Right renal pelvis (tissue), 4 donors: ENCODE measurements around the gene B4GALT2. TPM values are rescaled to one million over a fixed set of nuclear protein-coding genes. Genes with fewer than 3 reads are reported as not detected.
A peak's percentile ranks its signal among the peaks of the same experiment; 100 is the strongest.

ENCODE experiments used
- DNase-seq, 4 donors: peaks; one replicate each; pipeline ENCODE4 v3.0.0-alpha.2; 2013; ENCODE audit warnings: low read depth in 4 of 4, low spot score in 3 of 4, missing footprints in 1 of 4
- polyA plus RNA-seq, 4 donors: library from polyadenylated mRNA; unstranded; fragments of 120-200 nt; gene quantifications; one replicate each; pipeline ENCODE4 v1.2.1, GENCODE V29; 2013; ENCODE audit not compliant: insufficient read length in 4 of 4

Gene B4GALT2
- polyA plus RNA-seq, 4 donors, result 38.8 to 48.7 (median 40.1) TPM

GRCh38 chr1:43969416-43969745, 9.6 kb upstream of the B4GALT2 start:
- no peak for DNase-seq

- DNase-seq, result peak; percentile 86 to 93 (median 91)
Observed at GRCh38 chr1:43969746-43970466, 9.1 kb upstream of the B4GALT2 start, which contains the start of gene DPH2. Gene DPH2 (plus strand): TSS chr1:43970010. CDS start chr1:43970176, 166 bp downstream.

DNA sequence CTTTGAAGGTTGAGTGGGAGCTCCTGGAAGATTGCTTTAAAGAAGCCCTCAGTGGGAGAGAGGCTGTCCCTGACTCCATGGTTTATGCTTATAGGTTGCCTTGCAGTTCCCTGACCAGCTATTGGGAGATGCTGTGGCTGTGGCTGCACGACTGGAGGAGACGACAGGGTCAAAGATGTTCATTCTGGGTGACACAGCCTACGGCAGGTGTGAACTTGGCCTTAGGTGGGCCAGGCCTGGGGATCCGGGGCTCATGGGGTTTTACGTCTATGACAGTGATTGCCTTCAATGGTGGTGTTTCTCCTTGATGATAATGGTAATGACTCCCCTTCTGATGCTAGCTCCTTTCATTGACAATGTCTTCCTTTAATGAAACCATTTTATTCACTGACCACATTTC, 8.5 kb upstream of the B4GALT2 start:
- no peak for DNase-seq

GRCh38 chr1:43970911-43971310, 8.1 kb upstream of the B4GALT2 start:
- DNase-seq, result no peak

- no peak for DNase-seq
Observed at GRCh38 chr1:43971336-43971980, 7.6 kb upstream of the B4GALT2 start.

DNA sequence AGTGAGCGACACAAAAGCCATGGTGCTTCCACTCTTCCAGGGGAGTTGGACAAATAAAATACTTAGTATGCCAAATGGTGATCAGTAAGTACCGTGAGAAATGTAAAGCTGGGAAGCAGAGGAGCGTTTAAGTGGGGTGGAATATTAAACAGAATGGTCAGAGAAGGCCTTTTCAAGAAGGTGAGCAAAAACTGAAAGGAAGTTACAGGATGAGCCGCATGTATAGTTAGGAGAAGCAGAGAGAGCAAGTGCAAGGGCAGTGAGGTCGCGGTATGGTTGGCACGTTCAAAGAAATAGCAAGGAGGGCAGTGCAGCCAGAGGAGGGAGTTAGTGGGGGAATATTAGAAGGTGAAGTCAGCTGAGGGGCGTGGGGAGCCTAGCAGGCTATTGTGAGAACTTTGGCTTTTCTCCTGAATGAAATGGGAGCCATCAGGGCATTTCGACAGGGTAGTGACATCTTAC, 5.0 kb upstream of the B4GALT2 start:
- DNase-seq, result no peak

DNA sequence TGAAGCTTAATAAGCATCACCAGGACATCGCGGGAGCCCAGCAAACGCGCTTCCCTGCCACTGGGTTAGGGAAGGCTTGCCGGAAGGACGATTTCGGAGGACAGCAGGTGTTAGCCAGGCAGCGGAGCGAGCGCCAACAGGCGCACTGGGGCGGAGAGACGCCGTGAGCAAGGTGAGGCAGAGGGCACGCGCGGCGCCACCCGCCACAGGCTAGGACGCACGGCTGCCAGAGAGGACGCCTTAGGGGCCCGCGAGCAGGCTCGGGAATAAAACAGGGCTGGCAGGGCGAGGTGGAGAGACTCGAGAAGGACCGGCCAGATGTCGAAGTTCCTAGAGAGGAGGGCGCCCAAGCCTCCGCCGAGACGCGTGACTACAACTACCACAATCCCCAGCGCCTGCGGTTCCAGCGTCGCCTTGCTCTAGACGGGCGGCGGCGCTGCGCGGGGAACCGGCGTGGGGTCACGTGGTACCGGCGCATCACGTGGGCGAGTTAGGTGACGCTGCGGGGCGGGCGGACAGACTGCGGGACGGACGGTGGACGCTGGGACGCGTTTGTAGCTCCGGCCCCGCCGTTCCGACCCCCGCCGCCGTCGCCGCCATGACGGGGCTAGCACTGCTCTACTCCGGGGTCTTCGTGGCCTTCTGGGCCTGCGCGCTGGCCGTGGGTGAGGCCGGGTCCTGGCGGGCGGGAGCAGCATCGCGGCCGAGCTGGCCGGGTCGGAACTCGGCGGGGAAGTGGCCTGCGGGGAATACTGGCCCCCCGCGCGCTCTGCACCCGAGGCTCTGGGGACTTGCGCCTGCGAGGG, 4.4 kb upstream of the B4GALT2 start, which contains the start of gene ATP6V0B:
Gene ATP6V0B (plus strand): TSS at position 518 of the 806 bp plus-strand sequence. CDS start 81 bp downstream, at position 599.
- peak; percentile 84 to 91 (median 86) for DNase-seq

GRCh38 chr1:43975249-43975961, 3.6 kb upstream of the B4GALT2 start:
- no peak for DNase-seq

DNA sequence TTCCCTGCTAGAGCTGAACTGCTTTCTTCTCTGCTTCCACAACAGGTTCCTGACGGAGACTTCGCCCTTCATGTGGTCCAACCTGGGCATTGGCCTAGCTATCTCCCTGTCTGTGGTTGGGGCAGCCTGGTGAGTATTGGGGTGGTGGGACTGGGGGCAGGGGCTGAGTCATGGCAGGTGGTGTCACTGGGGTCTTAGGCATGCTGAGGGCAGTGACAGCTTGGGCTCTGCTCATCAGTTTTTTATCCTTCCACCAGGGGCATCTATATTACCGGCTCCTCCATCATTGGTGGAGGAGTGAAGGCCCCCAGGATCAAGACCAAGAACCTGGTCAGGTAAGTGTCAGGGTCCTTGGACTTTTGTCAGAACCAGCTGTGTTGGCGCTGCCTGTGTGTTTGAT, 3.0 kb upstream of the B4GALT2 start:
- no peak for DNase-seq

GRCh38 chr1:43976890-43977289, 2.1 kb upstream of the B4GALT2 start:
- no peak for DNase-seq

DNA sequence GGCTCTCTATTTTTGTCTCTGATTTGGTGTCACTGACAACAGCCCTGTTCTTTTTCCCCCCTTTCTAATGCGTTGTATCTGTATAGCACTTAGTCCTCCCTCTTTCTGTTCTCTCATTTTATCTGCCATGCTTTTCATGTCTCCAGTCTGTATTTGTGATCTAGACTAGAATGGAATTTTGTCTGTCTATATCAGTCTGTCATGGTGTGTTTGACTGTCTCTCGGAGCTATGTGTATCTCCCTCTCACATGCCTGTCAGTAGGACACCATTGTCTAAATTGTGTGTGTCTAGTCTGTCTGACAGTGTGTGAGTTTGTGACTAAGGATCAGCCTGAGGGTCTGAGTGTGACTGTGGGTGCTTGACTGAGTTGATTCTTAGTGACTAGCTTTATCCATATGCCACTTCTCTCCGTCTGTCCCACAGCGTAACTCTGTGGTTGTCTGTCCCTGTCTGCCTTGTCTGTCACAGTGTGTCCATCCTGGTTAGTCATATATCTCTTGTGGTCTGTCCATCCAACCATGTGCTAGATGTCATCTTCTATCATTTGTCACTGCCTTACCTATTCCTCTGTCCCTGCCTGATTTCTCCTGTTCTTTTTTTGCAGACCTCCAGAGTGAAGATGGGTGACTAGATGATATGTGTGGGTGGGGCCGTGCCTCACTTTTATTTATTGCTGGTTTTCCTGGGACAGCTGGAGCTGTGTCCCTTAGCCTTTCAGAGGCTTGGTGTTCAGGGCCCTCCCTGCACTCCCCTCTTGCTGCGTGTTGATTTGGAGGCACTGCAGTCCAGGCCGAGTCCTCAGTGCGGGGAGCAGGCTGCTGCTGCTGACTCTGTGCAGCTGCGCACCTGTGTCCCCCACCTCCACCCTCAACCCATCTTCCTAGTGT, 1.4 kb upstream of the B4GALT2 start:
- DNase-seq, result no peak

DNA sequence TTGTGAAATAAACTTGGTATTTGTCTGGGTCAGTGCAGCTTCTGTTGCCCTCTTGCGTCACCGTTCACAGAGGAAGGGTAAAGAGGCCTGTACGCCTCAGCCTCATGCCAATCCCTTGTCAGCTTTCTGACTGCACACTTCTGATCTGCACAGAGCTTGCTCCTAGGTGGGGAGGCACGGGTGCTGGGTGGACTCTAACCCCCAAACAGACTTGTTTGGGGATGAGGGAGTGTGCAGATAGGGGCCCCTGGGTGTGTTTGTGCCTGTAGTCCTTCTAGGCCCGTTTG, 803 bp upstream of the B4GALT2 start:
- DNase-seq, result no peak

DNA sequence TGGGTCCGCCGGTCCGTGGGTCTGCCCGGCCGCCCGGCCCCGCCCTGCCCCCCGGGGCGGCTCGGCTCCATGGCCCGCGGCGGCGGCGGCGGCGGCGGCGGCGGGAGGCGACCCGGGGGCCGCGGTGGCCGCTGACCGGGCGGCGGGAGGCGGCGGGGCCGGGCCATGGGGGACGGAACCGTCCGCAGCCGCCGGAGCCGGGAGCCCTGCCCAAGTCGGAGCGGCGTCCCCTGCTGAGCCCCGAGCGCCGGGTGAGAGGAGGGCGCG, 184 bp downstream of the B4GALT2 start:
- no peak for DNase-seq

GRCh38 chr1:43979528-43980254, 681 bp downstream of the B4GALT2 start:
- DNase-seq, result no peak

DNA sequence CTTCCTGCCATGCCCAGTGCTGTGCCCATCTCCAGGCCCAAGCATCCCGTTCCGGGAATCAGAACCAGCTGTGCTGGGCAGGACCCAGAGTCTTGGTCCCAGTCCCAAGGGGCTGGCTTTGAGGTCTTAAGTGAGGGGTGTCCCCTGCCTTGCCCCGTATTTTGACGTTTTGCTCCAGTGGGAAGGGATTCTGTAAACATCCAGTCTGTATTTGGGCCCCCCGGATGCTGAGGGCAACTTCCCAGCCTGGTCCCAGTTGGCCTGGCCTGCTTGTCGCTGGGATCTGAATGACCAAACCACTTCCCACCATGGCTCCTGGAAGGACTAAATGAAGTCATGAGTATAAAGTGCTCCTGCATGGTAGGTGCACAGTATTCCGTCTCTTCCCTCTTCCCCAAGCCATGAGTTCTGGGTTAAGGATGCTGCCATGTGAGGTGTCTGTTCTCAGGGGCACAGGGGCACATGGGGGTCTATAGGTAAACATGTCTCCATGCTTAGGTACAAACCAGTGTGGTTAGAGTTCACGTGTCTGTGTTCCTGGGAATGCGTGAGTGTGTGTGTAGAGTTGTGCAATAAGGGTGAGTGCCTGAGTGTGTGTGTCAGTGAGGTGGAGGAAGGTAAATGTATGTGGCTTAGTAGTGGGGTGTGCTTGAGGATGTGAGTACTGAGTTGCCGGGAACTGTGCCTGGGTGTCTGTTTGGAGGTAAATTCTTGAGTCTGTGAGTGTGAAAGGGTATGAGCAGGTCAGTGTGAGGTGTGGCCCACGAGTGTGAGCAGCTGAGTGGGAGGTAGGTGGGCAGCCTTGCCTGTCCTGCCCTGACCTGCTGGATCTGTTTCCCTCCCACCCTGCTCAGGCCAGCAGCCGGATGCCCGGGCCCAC, 1.5 kb downstream of the B4GALT2 start:
- DNase-seq, result no peak

DNA sequence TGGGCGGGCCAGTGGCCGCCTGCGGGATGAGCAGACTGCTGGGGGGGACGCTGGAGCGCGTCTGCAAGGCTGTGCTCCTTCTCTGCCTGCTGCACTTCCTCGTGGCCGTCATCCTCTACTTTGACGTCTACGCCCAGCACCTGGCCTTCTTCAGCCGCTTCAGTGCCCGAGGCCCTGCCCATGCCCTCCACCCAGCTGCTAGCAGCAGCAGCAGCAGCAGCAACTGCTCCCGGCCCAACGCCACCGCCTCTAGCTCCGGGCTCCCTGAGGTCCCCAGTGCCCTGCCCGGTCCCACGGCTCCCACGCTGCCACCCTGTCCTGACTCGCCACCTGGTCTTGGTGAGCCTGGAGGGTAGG, 2.1 kb downstream of the B4GALT2 start:
- no peak for DNase-seq

GRCh38 chr1:43981636-43982035, 2.6 kb downstream of the B4GALT2 start:
- DNase-seq, result no peak

- no peak for DNase-seq
Observed at GRCh38 chr1:43982241-43982640, 3.2 kb downstream of the B4GALT2 start.

- DNase-seq, result no peak
Observed at GRCh38 chr1:43982808-43983207, 3.8 kb downstream of the B4GALT2 start.
